Smooth muscle cell of the coronary artery (primary cell): ENCODE measurements around the gene OR6X1. TPM values are rescaled to one million over a fixed set of nuclear protein-coding genes. Genes with fewer than 3 reads are reported as not detected.

Source experiments
- total RNA-seq: library from RNA; depleted of rRNA; stranded (reverse); fragments of >200 nt; gene quantifications from 2 replicates; pipeline ENCODE4 v1.2.3, GENCODE V29; 2014; ENCODE audit warnings: low replicate concordance

Gene OR6X1, protein sequence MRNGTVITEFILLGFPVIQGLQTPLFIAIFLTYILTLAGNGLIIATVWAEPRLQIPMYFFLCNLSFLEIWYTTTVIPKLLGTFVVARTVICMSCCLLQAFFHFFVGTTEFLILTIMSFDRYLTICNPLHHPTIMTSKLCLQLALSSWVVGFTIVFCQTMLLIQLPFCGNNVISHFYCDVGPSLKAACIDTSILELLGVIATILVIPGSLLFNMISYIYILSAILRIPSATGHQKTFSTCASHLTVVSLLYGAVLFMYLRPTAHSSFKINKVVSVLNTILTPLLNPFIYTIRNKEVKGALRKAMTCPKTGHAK
- not detected in 2 replicates for total RNA-seq

DNA sequence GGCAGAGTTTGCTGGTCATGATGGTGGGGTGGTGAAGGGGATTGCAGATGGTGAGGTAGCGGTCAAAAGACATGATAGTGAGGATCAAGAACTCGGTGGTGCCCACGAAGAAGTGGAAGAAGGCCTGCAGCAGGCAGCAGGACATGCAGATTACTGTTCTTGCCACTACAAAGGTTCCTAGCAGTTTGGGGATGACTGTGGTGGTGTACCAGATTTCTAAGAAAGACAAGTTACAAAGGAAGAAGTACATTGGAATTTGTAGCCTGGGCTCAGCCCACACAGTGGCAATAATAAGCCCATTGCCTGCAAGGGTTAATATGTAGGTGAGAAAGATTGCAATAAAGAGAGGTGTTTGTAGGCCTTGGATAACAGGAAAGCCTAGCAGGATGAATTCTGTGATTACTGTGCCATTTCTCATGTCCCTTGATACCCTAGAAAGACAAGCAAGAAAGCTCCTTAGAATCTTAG is at the start of gene OR6X1:
Gene OR6X1, minus strand, starts transcription at position 418 of the 468 bp plus-strand sequence. Its CDS starts 0 bp downstream, at position 418.

DNA sequence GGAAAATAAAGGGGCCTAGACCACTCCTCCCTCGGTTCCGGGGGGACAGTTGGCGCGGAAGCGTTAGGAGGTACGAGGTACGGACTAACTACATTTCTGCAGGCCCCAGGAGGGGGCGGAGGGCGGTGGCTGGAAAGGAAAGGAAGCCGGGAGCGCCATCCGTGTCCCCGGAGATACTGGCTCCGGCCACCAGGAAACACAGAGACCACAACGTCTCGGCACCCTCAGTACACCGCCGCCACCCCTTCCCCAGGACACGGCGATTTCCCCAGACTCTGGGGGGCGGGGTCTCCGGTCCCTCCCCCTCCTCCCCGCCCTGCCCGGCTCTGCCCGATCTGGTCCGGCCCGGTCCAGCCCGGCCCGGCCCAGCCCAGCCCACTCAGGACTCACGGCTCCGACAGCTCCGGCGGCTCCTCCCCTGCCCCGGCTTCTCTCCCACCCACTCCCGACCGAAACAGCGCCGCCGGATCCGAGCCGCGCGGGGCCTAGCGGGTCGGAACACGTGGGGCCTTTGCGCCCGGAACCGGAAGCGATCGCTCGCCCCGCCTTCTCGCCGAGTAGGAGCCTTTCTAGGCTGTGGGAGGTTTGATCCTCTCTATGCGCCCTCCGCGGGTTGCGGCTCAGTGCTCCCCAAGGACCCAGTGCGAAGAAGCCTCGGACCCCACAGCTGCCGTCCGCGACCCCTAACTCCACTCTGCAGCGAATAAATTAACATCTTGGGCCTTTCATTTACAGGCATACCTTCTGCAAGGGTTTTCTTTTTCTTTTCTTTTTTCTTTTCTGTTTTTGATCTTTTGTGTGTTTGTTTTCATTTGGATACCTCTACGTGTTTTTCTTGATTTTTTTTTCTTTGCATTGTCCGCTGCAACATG is 12.9 kb downstream of the OR6X1 start, which contains the start of gene ZNF202:
Gene ZNF202, minus strand, starts transcription at position 502 of the 872 bp plus-strand sequence. CDS start 10,772 bp downstream, outside the sequence.

Other genes starting within 250 kb of the OR6X1 start
- gene SCN3B, start 99.9 kb downstream of the OR6X1 start, total RNA-seq, result under 0.01 TPM in 1 of 2 replicates, not detected in the other
- 4.6 and 6.2 TPM in 2 replicates for gene ZNF202, start 12.9 kb downstream of the OR6X1 start, total RNA-seq
- not detected in 2 replicates for gene OR6M1, start 51.8 kb upstream of the OR6X1 start, total RNA-seq
- not detected in 2 replicates for gene TMEM225, start 131.2 kb upstream of the OR6X1 start, total RNA-seq
- gene OR8D4, start 147.6 kb upstream of the OR6X1 start, total RNA-seq, result not detected in 2 replicates
- not detected in 2 replicates for gene OR4D5, start 185.1 kb upstream of the OR6X1 start, total RNA-seq
- not detected in 2 replicates for gene OR6T1, start 189.3 kb upstream of the OR6X1 start, total RNA-seq
- gene OR10S1, start 223.3 kb upstream of the OR6X1 start, total RNA-seq, result not detected in 2 replicates
- gene OR10G6, start 240.6 kb upstream of the OR6X1 start, total RNA-seq, result not detected in 2 replicates